HG02943 (cell line): ENCODE measurements around the gene ANGEL2.

Source experiments
- ATAC-seq: cut with Tn5 transposase; IDR thresholded peaks from one replicate; pipeline ENCODE4 v1.9.1; 2021; ENCODE audit warnings: mild to moderate bottlenecking, low read depth, moderate library complexity; ENCODE audit not compliant: unreplicated experiment

Gene ANGEL2

DNA sequence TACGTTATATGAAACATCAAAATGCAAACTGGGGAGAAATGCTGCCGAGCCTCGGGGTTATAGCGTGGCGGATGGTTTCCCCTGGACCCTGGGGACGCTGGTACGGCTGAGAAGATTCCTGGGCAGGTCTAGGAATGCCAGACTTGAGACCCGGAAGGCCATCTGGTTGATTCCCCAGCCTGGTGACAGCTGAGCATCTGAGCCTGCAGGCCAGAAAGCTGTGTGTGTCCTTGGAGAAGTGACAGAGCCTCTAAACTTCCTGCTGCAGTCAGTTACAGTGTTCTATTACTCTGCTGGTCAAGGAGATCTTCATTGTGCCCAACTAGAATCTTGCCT, 63.1 kb downstream of the ANGEL2 start:
- no peak for ATAC-seq

DNA sequence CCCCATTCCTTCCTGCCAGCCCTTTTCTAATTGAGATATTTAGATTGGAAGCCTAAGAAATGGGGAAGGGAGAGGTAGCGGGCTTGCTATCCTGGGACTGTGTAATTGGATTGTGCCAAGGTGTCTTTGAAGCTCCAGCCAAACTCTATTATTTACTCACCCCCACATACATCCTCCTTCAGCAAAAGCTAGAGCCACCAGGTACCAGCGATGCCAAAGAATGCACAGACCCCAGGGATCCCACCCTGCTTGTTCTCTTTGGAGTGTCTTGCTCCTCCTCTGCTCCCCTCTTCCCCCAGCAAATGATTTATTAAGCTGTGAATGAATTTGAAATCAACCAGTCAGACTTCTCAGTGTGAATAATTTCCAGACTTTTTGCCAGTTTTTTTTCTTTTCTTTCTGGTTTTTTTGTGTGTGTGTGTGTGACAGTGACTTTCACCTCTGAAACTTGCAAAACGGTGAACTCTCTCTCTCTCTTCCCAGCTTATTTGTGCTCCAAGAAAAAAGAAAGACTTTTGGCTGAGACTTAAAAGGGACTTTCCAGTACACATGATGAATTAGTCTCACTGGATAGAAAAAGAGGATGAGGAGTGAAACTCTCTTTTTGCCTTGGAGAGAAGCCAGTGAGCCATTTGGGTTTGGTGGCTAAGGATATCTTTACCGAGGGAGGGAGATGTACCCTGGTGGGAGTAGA, 63.6 kb downstream of the ANGEL2 start:
- no peak for ATAC-seq

DNA sequence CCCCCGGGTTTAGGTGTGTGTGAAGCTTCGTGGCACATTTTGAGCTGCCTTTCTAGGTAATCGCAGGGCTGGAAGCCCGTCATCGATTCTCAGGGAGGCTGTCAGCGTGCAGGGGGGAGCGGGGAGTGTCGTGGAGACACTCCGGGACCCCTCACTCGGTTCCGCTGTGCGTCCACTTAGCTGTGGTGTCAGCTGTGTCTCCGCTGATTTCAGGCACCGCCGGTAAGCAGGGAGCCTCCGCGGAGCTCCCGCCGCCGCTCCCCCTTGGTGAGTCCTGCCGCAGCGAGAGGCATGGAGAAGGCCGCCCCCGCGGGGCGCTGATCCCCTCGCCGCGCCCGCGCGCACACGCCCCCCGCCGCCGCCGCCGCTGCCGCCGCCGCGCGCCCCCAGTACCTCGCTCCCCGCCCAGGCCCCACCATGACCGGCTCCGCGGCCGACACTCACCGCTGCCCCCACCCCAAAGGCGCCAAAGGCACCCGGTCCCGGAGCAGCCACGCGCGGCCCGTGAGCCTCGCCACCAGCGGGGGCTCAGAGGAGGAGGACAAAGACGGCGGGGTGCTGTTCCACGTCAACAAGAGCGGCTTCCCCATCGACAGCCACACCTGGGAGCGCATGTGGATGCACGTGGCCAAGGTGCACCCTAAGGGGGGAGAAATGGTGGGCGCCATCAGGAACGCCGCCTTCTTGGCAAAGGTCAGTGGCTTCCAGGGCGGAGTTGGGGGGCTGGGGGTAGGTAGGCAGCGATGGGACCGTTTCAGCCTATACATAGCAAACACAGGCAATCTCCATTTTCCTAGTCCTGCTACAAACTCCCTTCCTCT, 64.3 kb downstream of the ANGEL2 start:
- no peak for ATAC-seq

DNA sequence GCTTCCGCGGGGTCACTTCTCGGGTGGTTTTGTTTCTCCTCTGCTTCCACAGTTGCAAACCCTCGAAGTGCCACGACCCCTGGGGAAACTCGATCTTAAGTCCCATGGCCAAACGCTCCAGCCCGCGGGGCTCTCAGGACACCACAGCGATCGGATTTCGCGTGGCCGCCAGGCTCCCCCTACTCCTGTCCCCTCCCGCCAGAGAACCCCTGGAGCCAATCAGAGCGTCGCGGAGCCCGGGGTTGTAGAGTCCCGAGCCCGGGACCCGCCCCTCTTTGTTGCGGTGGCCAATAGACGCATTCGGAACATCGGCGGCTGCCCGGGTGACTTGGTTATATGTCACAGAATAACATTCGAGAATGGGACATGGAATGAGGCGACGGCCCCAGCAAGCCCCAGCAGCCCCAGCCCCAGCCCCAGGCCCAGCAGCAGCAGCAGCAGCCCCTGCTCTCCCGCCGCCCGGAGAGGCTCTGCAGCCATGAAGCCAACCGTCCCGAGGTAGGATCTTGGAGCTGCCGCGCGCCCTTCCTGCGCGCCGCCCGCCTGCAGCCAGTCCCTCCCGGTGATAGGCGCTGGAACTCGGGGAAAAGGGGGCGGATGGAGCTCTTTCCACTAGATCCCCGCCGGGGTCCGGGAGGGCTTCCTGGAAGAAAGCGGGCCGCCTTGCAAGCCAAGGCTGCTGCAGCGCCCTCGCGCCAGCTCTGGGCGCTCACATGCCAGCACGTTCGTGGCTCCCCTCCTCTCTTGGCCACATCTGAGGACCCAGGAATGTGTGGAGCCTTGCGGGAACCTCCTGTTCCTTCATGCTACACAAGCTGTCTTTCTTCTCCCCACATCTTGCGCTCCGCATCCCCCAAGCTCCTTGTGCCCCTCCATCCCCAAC, 65.2 kb downstream of the ANGEL2 start, which contains the start of gene VASH2:
VASH2 (plus strand) TSS at position 299 of the 883 bp plus-strand sequence. CDS start 1,002 bp downstream, outside the sequence.
- peak; percentile 96 for ATAC-seq

DNA sequence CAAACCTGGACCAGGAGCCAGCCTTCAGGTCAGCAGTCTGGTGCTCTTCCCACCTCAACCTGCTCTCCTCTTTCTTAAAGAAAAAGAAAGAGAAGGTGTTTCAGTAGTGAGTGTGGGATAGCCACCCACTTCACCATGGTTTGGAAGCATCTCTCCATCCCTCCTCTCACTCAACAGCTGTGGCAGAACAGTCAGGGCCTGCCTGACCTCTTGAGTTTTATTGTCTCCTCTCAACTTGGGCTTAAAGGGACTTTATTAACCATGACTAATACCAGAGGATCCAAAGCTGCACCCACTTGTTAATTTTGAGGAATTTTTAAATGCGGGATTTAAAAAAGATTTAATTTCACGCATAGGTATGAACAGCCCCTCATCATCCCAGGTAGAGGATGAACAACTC, 65.9 kb downstream of the ANGEL2 start:
- ATAC-seq: no peak

DNA sequence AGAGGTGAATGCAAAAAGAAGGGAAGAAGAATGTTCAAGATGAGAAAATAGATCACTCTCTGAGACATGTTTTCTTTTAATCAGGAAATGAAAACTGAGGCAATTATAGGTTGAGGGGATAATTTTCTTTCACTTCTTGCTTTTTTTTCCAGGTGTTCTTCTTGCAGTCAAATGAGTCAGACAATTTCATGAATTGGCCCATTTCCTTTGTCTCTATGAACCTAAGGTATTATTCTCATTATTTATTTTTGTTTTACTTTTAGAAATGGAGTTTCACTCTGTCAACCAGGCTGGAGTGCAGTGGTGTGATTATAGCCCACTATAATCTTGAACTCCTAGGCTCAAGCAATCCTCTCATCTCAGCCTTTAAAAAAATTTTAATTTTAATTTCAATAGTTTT, 68.8 kb downstream of the ANGEL2 start:
- ATAC-seq: no peak

DNA sequence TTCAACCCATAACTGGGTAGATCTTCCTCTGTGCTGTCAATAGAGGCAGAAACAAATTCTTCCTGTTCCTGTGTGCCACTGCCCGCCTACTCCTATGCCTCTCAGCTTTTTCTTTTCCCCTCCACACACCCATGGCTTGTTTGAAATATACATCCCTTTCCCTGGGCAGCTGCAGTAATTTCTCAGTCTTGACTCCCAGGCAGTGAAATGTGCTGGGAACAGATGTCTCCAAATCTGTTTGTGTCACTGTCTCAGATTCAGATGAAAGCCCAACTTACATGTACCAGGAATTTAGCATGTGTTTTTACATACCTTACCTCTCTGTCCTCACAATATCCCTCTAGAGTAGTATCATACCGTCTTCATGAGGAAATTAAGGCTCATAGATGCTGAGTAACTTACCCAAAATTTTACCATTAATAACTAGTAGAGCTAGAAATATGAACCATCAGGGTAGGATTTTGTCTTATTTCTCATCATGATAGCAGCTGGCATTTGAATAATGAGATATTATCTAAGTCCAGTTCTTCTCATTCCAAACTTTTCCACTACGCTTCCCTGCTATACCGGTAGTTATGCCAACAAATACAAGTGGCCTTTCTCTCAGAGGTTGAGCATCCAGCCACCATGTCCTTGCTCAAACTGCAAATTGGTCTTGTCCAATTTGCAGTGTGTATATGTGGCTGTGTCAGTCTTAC, 70.1 kb downstream of the ANGEL2 start:
- no peak for ATAC-seq

DNA sequence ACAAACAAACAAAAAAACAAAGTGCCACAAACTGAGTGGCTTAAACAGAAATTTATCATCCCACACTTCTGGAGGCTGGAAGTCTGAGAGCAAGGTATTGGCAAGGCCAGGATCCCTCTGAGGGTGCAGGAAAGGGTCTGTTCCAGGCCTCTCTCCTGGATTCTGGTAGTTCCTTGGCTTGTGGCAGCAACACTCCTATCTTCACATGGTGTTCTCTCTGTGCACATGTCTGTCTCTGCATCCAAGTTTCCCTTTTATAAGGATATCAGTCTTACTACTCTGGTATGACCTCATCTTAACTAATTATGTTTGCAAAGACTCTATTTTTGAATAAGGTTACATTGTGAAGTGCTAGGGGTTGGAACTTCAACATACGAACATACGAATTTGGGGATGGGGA, 70.6 kb downstream of the ANGEL2 start:
- ATAC-seq: no peak

DNA sequence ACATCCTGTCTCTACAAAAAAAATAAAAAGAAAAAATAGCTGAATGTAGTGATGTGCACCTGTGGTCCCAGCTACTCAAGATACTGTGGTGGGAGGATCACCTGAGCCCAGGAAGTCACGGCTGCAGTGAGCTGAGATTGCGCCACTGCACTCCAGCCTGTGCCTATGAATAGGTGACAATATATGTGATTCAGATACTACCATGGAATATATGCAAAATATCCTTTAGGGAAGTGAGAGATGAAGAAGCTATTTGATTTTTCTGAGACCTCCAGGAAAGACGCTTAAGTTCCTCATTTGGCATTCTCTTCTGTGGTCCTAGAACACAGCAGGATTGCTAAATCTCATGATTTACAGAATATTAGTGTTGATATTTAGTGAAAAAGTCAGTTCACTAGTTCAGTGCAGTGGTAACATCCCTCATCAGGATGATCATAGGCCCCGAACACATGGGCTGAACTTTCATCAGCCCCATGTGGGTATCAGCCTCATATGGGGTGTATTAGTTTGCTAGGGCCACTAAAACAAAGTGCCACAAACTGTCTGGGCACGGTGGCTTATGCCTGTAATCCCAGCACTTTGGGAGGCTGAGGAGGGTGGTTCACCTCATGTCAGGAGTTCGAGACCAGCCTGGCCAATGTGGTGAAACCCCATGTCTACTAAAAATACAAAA, 71.3 kb downstream of the ANGEL2 start:
- no peak for ATAC-seq

DNA sequence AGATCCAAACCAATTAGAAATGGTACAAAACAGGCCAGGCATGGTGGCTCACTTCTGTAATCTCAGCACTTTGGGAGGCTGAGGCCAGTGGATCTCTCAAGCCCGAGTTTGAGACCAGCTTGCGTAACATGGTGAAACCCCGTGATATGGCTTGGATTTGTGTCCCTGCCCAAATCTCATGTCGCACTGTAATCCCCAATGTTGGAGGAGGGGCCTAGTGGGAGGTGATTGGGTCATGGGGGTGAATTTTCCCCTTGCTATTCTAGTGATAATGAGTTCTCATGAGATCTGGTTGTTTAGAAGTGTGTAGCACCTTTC, 72.3 kb downstream of the ANGEL2 start:
- no peak for ATAC-seq

DNA sequence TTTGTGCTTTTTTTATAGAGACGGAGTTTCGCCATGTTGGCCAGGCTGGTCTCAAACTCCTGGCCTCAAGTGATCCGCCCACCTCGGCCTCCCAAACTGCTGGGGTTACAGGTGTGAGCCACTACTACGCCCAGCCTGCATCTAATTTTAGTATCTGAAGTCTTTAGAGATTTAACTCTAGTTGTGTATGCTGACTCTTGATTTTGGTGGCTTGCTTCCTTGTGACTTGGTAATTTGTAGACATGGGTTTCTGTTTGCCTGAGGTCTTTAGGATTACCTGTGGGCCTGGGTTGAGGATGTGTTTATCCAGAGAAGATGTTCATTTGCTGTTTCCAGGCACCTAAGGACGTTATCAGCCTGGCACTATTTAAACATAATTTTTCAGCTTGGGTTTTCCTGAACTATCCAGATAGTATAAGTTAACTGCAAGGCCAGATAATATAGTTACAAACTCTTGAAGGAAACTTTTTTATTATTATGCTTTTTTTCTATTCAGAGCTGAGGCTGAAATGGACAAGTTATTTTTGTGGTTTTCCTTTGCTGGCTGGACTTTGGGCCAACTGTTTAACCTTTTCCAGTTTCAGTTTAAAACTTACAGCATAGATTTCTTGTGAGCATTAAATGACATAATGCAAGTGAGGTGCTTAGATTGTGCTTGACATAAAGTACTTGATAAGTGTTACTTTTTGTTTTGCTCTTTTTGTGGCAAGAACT, 72.8 kb downstream of the ANGEL2 start:
- ATAC-seq: no peak
